GM23338 (cell line): ENCODE measurements around the gene IRF5. TPM values are rescaled to one million over a fixed set of nuclear protein-coding genes. Genes with fewer than 3 reads are reported as not detected.

Experiments used
- ATAC-seq: fragments of 200-7000 bp; cut with Tn5 transposase; 3 replicates; pipeline ENCODE4 v1.9.1; 2020
- DNase-seq: peaks from one replicate; pipeline ENCODE4 v3.0.0-alpha.2; 2015; ENCODE audit warnings: low spot score
- H2AFZ ChIP-seq: fragments of 200-600 bp; sonication (generic); 2 replicates; pipeline ENCODE4 v1.8.0; 2016; ENCODE audit warnings: antibody characterized with exemption, mild to moderate bottlenecking, moderate library complexity
- H3F3A ChIP-seq: fragments of 200-600 bp; sonication (generic); replicated peaks from 2 replicates; pipeline ENCODE4 v1.8.0; 2017; ENCODE audit warnings: antibody characterized with exemption, mixed run types, low read depth
- H3K27ac ChIP-seq: fragments of 200-600 bp; sonication (generic); 2 replicates; pipeline ENCODE4 v1.6.1; 2016; ENCODE audit warnings: low read depth
- H3K27me3 ChIP-seq: fragments of 200-600 bp; sonication (generic); 2 replicates; pipeline ENCODE4 v1.8.0; 2016; ENCODE audit warnings: mild to moderate bottlenecking, mixed run types, moderate library complexity; ENCODE audit not compliant: insufficient read depth
- H3K36me3 ChIP-seq: fragments of 200-600 bp; sonication (generic); 2 replicates; pipeline ENCODE4 v1.8.0; 2016; ENCODE audit warnings: mild to moderate bottlenecking; ENCODE audit not compliant: insufficient read depth
- H3K4me1 ChIP-seq: fragments of 200-600 bp; sonication (generic); 2 replicates; pipeline ENCODE4 v1.8.0; 2016; ENCODE audit warnings: mild to moderate bottlenecking, moderate library complexity; ENCODE audit not compliant: insufficient read depth
- H3K4me2 ChIP-seq: fragments of 200-600 bp; sonication (generic); 2 replicates; pipeline ENCODE4 v1.7.1; 2017; ENCODE audit warnings: mixed run types
- H3K4me3 ChIP-seq: fragments of 200-600 bp; sonication (generic); 2 replicates; pipeline ENCODE4 v1.6.1; 2016; ENCODE audit warnings: mixed run types
- H3K79me2 ChIP-seq: fragments of 200-600 bp; sonication (generic); replicated peaks from 2 replicates; pipeline ENCODE4 v1.8.0; 2017; ENCODE audit warnings: mild to moderate bottlenecking; ENCODE audit not compliant: insufficient read depth
- H3K9me2 ChIP-seq: fragments of 200-600 bp; sonication (generic); 2 replicates; pipeline ENCODE4 v1.8.0; 2017; ENCODE audit not compliant: insufficient read depth
- H4K20me1 ChIP-seq: fragments of 200-600 bp; sonication (generic); replicated peaks from 2 replicates; pipeline ENCODE4 v1.8.0; 2017; ENCODE audit warnings: mild to moderate bottlenecking; ENCODE audit not compliant: insufficient read depth
- H3K27ac Mint-ChIP-seq: 2 replicates; pipeline ENCODE4 v1.8.0; 2020; ENCODE audit warnings: inconsistent platforms, mild to moderate bottlenecking, moderate library complexity, mixed read lengths
- H3K27me3 Mint-ChIP-seq: 3 replicates; pipeline ENCODE4 v1.8.0; 2022; ENCODE audit warnings: low read depth, mild to moderate bottlenecking, moderate library complexity, mixed read lengths, inconsistent platforms; ENCODE audit not compliant: insufficient read depth, poor library complexity
- H3K36me3 Mint-ChIP-seq: 3 replicates; pipeline ENCODE4 v1.8.0; 2021; ENCODE audit warnings: low read depth, mild to moderate bottlenecking, inconsistent platforms, moderate library complexity, mixed read lengths
- H3K4me1 Mint-ChIP-seq: 3 replicates; pipeline ENCODE4 v1.8.0; 2020; ENCODE audit warnings: mild to moderate bottlenecking, inconsistent platforms, mixed read lengths
- H3K4me3 Mint-ChIP-seq: 3 replicates; pipeline ENCODE4 v1.8.0; 2021; ENCODE audit warnings: moderate library complexity, mild to moderate bottlenecking, inconsistent platforms, mixed read lengths
- H3K9me3 Mint-ChIP-seq: 3 replicates; pipeline ENCODE4 v1.8.0; 2020; ENCODE audit warnings: moderate library complexity, mild to moderate bottlenecking, inconsistent platforms, mixed read lengths
- CREB1 ChIP-seq: fragments of 250-450 bp; sonication (Bioruptor Pico); IDR thresholded peaks from 2 replicates; pipeline ENCODE4 v1.5.0; 2020; ENCODE audit warnings: low read depth, mild to moderate bottlenecking, moderate library complexity
- EZH2 ChIP-seq: fragments of 200-600 bp; sonication (generic); IDR thresholded peaks from one replicate; pipeline ENCODE4 v1.8.0; 2017; ENCODE audit warnings: antibody characterized with exemption, mild to moderate bottlenecking, low read depth; ENCODE audit not compliant: unreplicated experiment
- EZH2phosphoT487 ChIP-seq: fragments of 200-600 bp; sonication (generic); IDR thresholded peaks from one replicate; pipeline ENCODE4 v1.8.1; 2018; ENCODE audit warnings: antibody characterized with exemption; ENCODE audit not compliant: unreplicated experiment
- JUNB ChIP-seq: IDR thresholded peaks from one replicate; pipeline ENCODE4 v1.6.1; 2016; ENCODE audit warnings: antibody characterized with exemption; ENCODE audit not compliant: unreplicated experiment
- NANOG ChIP-seq: IDR thresholded peaks from 2 replicates; pipeline ENCODE4 v1.6.1; 2016; ENCODE audit warnings: antibody characterized with exemption, borderline replicate concordance
- POLR2AphosphoS5 ChIP-seq: IDR thresholded peaks from 2 replicates; pipeline ENCODE4 v1.6.1; 2016; ENCODE audit warnings: antibody characterized with exemption, low read depth
- ZNF331 ChIP-seq: fragments of 250-450 bp; sonication (Bioruptor Pico); IDR thresholded peaks from 2 replicates; pipeline ENCODE4 v1.5.0; 2020; ENCODE audit warnings: low read depth, mild to moderate bottlenecking, moderate library complexity
- polyA plus RNA-seq: library from polyadenylated mRNA; unstranded; fragments of >200 nt; fragmentation: Nextera tagmentation; extraction: Ambion mirVana; gene quantifications from 2 replicates; pipeline ENCODE4 v1.2.1, GENCODE V29; 2016
- total RNA-seq: library from RNA; depleted of rRNA; stranded (reverse); fragments of >200 nt; shearing (Covaris generic); gene quantifications from 2 replicates; pipeline ENCODE4 v1.2.3, GENCODE V29; 2014
- TF ChIP-seq, protein P1 (sequence below), 2 experiments: fragments of 200-600 bp in 1 of 2; sonication (generic) in 1 of 2; conservative IDR thresholded peaks; 2 replicates each; pipeline versions ENCODE4 v1.5.1 to v1.6.1; 2016 to 2017; ENCODE audit warnings: antibody characterized with exemption in 2 of 2, low read depth in 2 of 2, mild to moderate bottlenecking in 2 of 2, moderate library complexity in 1 of 2
- TF ChIP-seq, protein P2 (sequence below): IDR thresholded peaks from 2 replicates; pipeline ENCODE4 v1.6.1; 2016; ENCODE audit warnings: antibody characterized with exemption
- TF ChIP-seq, protein P3 (sequence below): fragments of 250-450 bp; sonication (Bioruptor Pico); IDR thresholded peaks from 2 replicates; pipeline ENCODE4 v1.5.0; 2020; ENCODE audit warnings: mild to moderate bottlenecking, moderate library complexity

IRF5 gene
- total and polyA plus RNA-seq, 2 experiments from 2014 or later = 0.37 to 3.7 TPM

DNA sequence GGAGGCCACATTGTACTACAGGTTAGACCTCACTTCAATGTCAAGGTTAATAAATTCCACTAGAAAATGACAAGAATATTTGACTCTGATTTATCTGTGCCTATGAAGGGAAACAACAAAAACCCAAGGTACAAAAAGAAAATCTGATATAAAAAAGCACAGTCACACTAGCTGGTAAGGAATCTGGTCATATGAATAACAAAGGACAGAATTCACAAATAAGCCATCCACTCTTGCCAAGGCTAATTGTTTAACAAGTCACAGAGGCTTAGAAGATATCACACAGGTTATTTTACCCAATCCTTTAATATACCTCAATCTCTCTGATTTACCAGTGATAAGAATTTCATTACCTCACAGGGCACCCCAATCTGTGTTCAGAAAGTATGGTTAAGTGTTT, 47.9 kb downstream of the IRF5 start:
- Histone ChIP-seq H3K4me3 (no peak overlapping the region), H3K36me3 (peaks cover 38% of the 10 kb centered on the region; the same call in 1 of the 2 replicates), H3F3A (no peaks in the 10 kb centered on the region), H3K27ac (no peak overlapping the region), H3K27me3 (no peaks in the 10 kb centered on the region), H4K20me1 (no peaks in the 10 kb centered on the region), H3K4me1 (peaks cover 14% of the 10 kb centered on the region), H3K4me2 (no peak overlapping the region), H2AFZ (no peak overlapping the region), H3K79me2 (no peaks in the 10 kb centered on the region), H3K9me2 (no peaks in the 10 kb centered on the region)
- peak; percentile 59 for ATAC-seq
- TF ChIP-seq, protein P1, sequence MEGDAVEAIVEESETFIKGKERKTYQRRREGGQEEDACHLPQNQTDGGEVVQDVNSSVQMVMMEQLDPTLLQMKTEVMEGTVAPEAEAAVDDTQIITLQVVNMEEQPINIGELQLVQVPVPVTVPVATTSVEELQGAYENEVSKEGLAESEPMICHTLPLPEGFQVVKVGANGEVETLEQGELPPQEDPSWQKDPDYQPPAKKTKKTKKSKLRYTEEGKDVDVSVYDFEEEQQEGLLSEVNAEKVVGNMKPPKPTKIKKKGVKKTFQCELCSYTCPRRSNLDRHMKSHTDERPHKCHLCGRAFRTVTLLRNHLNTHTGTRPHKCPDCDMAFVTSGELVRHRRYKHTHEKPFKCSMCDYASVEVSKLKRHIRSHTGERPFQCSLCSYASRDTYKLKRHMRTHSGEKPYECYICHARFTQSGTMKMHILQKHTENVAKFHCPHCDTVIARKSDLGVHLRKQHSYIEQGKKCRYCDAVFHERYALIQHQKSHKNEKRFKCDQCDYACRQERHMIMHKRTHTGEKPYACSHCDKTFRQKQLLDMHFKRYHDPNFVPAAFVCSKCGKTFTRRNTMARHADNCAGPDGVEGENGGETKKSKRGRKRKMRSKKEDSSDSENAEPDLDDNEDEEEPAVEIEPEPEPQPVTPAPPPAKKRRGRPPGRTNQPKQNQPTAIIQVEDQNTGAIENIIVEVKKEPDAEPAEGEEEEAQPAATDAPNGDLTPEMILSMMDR (conservative IDR thresholded peaks at IDR 0.05; ENCODE audit: low read depth in 2 of 2) = no peak
- H3K9me3 Mint-ChIP-seq = no peaks in the 10 kb centered on the region
- no peak overlapping the region for H3K4me3 Mint-ChIP-seq
- H3K4me1 Mint-ChIP-seq = peaks cover 17% of the 10 kb centered on the region
- peak; percentile 32 for DNase-seq
- peak overlapping the region; percentile 89 for H3K27ac Mint-ChIP-seq
- peaks cover 3% of the 10 kb centered on the region for H3K27me3 Mint-ChIP-seq
- H3K36me3 Mint-ChIP-seq = peaks cover 60% of the 10 kb centered on the region

DNA sequence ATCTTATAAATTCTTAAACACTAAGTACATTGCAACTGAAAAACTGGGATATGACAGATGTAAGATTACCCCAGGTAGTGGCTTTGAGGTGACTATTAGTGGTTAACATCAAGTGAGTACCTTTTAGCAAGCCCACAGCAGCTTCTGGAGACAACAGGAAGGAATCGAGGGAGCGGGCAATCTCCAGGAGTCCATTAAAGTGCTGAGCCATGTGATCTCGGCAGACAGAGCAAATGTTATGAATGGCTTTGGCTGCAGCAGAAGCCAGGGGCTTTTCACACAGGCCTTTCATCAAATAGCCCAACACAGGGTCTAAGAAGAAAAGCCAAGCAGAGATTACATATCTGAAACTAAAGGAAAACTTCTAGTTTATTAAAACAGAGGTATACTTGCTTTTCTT, 48.9 kb downstream of the IRF5 start:
- Histone ChIP-seq H3K4me3 (no peak overlapping the region), H3K27me3 (no peaks in the 10 kb centered on the region), H3K79me2 (no peaks in the 10 kb centered on the region), H3K4me2 (no peak overlapping the region), H3K27ac (peak overlapping the region; percentile 11; the same call in 1 of the 2 replicates), H3F3A (no peaks in the 10 kb centered on the region), H3K36me3 (peaks cover 31% of the 10 kb centered on the region; the same call in 1 of the 2 replicates), H3K9me2 (no peaks in the 10 kb centered on the region), H4K20me1 (no peaks in the 10 kb centered on the region), H3K4me1 (peaks cover 14% of the 10 kb centered on the region), H2AFZ (no peak overlapping the region)
- Mint-ChIP-seq H3K4me1 (peaks cover 17% of the 10 kb centered on the region), H3K27ac (peak overlapping the region; percentile 89; the same call in 1 of the 2 replicates), H3K4me3 (no peak overlapping the region), H3K36me3 (peaks cover 57% of the 10 kb centered on the region), H3K9me3 (no peaks in the 10 kb centered on the region), H3K27me3 (peaks cover 3% of the 10 kb centered on the region)
- no peak for DNase-seq
- ATAC-seq = peak; percentile 66
- TF ChIP-seq JUNB (no peak), ZNF331 (CRISPR knock-in tag) (no peak), NANOG (no peak), EZH2phosphoT487 (no peak), POLR2AphosphoS5 (no peak), EZH2 (no peak), CREB1 (CRISPR knock-in tag) (no peak)
- TF ChIP-seq, protein P2, sequence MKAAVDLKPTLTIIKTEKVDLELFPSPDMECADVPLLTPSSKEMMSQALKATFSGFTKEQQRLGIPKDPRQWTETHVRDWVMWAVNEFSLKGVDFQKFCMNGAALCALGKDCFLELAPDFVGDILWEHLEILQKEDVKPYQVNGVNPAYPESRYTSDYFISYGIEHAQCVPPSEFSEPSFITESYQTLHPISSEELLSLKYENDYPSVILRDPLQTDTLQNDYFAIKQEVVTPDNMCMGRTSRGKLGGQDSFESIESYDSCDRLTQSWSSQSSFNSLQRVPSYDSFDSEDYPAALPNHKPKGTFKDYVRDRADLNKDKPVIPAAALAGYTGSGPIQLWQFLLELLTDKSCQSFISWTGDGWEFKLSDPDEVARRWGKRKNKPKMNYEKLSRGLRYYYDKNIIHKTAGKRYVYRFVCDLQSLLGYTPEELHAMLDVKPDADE = no peak
- TF ChIP-seq, protein P3, sequence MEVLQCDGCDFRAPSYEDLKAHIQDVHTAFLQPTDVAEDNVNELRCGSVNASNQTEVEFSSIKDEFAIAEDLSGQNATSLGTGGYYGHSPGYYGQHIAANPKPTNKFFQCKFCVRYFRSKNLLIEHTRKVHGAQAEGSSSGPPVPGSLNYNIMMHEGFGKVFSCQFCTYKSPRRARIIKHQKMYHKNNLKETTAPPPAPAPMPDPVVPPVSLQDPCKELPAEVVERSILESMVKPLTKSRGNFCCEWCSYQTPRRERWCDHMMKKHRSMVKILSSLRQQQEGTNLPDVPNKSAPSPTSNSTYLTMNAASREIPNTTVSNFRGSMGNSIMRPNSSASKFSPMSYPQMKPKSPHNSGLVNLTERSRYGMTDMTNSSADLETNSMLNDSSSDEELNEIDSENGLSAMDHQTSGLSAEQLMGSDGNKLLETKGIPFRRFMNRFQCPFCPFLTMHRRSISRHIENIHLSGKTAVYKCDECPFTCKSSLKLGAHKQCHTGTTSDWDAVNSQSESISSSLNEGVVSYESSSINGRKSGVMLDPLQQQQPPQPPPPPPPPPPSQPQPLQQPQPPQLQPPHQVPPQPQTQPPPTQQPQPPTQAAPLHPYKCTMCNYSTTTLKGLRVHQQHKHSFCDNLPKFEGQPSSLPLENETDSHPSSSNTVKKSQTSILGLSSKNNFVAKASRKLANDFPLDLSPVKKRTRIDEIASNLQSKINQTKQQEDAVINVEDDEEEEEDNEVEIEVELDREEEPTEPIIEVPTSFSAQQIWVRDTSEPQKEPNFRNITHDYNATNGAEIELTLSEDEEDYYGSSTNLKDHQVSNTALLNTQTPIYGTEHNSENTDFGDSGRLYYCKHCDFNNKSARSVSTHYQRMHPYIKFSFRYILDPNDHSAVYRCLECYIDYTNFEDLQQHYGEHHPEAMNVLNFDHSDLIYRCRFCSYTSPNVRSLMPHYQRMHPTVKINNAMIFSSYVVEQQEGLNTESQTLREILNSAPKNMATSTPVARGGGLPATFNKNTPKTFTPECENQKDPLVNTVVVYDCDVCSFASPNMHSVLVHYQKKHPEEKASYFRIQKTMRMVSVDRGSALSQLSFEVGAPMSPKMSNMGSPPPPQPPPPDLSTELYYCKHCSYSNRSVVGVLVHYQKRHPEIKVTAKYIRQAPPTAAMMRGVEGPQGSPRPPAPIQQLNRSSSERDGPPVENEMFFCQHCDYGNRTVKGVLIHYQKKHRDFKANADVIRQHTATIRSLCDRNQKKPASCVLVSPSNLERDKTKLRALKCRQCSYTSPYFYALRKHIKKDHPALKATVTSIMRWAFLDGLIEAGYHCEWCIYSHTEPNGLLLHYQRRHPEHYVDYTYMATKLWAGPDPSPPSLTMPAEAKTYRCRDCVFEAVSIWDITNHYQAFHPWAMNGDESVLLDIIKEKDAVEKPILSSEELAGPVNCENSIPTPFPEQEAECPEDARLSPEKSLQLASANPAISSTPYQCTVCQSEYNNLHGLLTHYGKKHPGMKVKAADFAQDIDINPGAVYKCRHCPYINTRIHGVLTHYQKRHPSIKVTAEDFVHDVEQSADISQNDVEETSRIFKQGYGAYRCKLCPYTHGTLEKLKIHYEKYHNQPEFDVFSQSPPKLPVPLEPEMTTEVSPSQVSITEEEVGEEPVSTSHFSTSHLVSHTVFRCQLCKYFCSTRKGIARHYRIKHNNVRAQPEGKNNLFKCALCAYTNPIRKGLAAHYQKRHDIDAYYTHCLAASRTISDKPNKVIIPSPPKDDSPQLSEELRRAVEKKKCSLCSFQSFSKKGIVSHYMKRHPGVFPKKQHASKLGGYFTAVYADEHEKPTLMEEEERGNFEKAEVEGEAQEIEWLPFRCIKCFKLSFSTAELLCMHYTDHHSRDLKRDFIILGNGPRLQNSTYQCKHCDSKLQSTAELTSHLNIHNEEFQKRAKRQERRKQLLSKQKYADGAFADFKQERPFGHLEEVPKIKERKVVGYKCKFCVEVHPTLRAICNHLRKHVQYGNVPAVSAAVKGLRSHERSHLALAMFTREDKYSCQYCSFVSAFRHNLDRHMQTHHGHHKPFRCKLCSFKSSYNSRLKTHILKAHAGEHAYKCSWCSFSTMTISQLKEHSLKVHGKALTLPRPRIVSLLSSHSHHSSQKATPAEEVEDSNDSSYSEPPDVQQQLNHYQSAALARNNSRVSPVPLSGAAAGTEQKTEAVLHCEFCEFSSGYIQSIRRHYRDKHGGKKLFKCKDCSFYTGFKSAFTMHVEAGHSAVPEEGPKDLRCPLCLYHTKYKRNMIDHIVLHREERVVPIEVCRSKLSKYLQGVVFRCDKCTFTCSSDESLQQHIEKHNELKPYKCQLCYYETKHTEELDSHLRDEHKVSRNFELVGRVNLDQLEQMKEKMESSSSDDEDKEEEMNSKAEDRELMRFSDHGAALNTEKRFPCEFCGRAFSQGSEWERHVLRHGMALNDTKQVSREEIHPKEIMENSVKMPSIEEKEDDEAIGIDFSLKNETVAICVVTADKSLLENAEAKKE (CRISPR knock-in tag) = no peak
